Cardiac atrium fibroblast (primary cell): ENCODE data around the gene CBLC. TPM values are rescaled to one million over a fixed set of nuclear protein-coding genes. Genes with fewer than 3 reads are reported as not detected.

Source experiments
- total RNA-seq: library from RNA; depleted of rRNA; stranded (reverse); fragments of >200 nt; gene quantifications from 2 replicates; pipeline ENCODE4 v1.2.3, GENCODE V29; 2015

The CBLC gene
- not detected in 2 replicates for total RNA-seq

GRCh38 chr19:44777715-44778347 is at the start of gene CBLC:
TSS of gene CBLC (plus strand) at chr19:44777890. CDS start at chr19:44777932, 42 bp downstream.

GRCh38 chr19:44748426-44749254 is 29.1 kb upstream of the CBLC start, which contains the start of gene BCL3:
TSS of gene BCL3 (plus strand) at chr19:44748708. CDS start at chr19:44748791, 83 bp downstream.

DNA sequence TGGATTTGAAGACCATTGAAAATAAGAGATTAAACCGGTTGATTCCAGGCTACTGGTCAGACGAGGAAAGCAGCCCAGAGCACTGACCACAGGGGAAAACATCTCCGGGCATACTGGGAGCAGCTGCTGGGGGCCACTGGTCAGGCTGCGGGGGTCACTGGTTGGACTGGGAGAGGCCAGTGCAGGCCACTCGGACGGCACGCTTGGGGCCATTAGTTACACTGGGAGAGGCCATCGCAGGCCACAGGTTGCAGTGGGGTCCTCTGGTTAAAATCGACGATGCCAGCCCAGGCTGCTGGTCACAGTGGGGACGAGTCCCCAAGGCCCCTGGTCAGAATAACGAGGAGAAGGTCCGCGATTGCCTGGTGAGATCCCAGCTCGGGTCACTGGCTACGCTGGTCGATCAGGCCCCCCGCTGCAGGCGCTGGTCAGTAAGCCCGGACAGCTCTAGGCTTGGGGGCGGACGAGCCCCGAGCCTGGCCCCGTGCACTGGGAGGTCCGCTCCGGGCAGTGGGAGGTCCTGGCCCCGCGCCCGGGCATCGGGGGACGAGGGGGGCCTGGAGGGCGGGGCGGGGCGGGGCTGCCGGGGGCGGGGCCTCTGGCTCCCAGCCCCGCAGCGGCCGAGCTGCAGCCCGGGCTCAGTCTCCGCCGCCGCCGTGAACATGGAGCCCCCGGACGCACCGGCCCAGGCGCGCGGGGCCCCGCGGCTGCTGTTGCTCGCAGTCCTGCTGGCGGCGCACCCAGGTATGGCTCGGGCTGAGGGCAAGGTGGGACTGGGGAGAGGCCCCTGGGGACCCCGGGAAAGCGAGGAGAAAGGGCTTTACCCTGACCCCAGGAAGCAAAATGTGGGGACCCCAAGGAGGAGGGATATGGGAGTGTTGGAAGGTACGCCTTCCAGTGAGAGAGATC is 31.0 kb downstream of the CBLC start, which contains the start of gene BCAM:
TSS of gene BCAM (plus strand) at position 641 of the 909 bp plus-strand sequence. CDS start at position 663, 22 bp downstream.

DNA sequence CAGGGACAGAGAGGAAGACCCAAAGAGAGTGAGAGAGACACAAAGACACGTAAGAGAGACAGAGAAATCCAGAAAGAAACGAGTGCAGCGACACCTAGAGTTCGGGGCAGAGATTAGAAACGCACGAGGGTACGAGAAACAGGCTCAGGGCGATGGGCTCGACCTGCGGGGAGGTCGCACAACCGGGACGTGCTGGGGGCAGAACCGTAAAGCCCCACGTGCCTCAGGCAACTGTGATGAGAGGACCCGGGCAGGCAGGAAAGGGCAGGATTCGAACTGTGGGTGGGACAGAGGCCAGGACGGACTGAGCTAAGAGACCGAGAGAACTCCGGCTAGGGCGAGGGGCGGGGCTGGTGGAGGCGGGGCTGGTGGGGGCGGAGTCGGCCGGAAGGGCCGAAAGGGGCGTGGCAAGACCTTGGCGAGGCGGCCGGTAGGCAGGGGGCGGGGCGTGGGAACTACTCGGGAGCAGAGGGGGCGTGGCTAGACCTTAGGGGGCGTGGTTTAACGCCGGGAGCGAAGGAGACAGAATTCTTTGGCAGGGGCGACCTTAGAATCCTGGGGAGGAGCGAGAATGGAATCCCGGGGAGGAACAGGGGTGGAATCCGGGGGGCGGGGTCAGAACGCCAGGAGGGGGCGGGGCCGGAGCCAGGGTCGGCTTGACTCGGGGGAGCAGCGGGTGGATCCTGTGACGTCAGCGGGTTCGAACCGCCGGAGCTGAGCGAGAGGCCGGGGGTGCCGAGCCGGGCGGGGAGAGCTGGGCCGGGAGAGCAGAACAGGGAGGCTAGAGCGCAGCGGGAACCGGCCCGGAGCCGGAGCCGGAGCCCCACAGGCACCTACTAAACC is 68.1 kb downstream of the CBLC start, which contains the start of gene NECTIN2:
TSS of gene NECTIN2 (plus strand) at position 686 of the 843 bp plus-strand sequence. CDS start 229 bp downstream, outside the sequence.

Other genes starting within 250 kb of the CBLC start
- not detected in 2 replicates for gene CEACAM20, start 248.2 kb upstream of the CBLC start, total RNA-seq
- gene IGSF23, start 164.3 kb upstream of the CBLC start, total RNA-seq, result not detected in 2 replicates
- gene PVR, start 134.0 kb upstream of the CBLC start, total RNA-seq, result 71.6 and 95.9 TPM in 2 replicates
- 1.6 and 6.5 TPM in 2 replicates for gene CEACAM19, start 106.4 kb upstream of the CBLC start, total RNA-seq
- not detected in 2 replicates for gene CEACAM16, start 78.7 kb upstream of the CBLC start, total RNA-seq
- gene BCL3, start 29.2 kb upstream of the CBLC start, total RNA-seq, result 29.3 and 51.6 TPM in 2 replicates
- 12.0 and 19.5 TPM in 2 replicates for gene BCAM, start 31.2 kb downstream of the CBLC start, total RNA-seq
- 147 and 153 TPM in 2 replicates for gene NECTIN2, start 68.4 kb downstream of the CBLC start, total RNA-seq
- gene TOMM40, start 113.4 kb downstream of the CBLC start, total RNA-seq, result 57.8 and 68.2 TPM in 2 replicates
- 866 and 979 TPM in 2 replicates for gene APOE, start 127.9 kb downstream of the CBLC start, total RNA-seq
- gene APOC1, start 136.7 kb downstream of the CBLC start, total RNA-seq, result 14.9 and 38.3 TPM in 2 replicates
- not detected in 2 replicates for gene APOC4, start 164.3 kb downstream of the CBLC start, total RNA-seq
- gene APOC2, start 168.2 kb downstream of the CBLC start, total RNA-seq, result not detected in 2 replicates
- 69.3 and 81.6 TPM in 2 replicates for gene CLPTM1, start 177.5 kb downstream of the CBLC start, total RNA-seq
- 7.0 and 16.4 TPM in 2 replicates for gene RELB, start 223.6 kb downstream of the CBLC start, total RNA-seq